Activated T-cell treated with anti-CD3 and anti-CD28 coated beads, Interleukin-2, amount 50 U/mL, for 24 hours (primary cell): ENCODE results near the gene SKIDA1.

ENCODE experiments used
- DNase-seq: peaks from one replicate; pipeline ENCODE4 v3.0.0-alpha.2; 2020
- H3K27ac Mint-ChIP-seq: 2 replicates; pipeline ENCODE4 v1.8.0; 2020; ENCODE audit warnings: mild to moderate bottlenecking, mixed read lengths
- H3K27me3 Mint-ChIP-seq: 2 replicates; pipeline ENCODE4 v1.8.0; 2020; ENCODE audit warnings: mixed read lengths
- H3K36me3 Mint-ChIP-seq: 2 replicates; pipeline ENCODE4 v1.8.0; 2020; ENCODE audit warnings: low read depth, mixed read lengths
- H3K4me1 Mint-ChIP-seq: 2 replicates; pipeline ENCODE4 v1.8.0; 2020; ENCODE audit warnings: low read depth, mixed read lengths
- H3K4me3 Mint-ChIP-seq: 2 replicates; pipeline ENCODE4 v1.8.0; 2020; ENCODE audit warnings: mild to moderate bottlenecking, moderate library complexity, mixed read lengths
- H3K9me3 Mint-ChIP-seq: 2 replicates; pipeline ENCODE4 v1.8.0; 2020; ENCODE audit warnings: mixed read lengths

SKIDA1 gene

GRCh38 chr10:21492421-21492820 is 33.1 kb downstream of the SKIDA1 start:
- Mint-ChIP-seq H3K27ac (no peak overlapping the region), H3K9me3 (no peaks in the 10 kb centered on the region), H3K36me3 (no peaks in the 10 kb centered on the region), H3K4me1 (peaks cover 14% of the 10 kb centered on the region), H3K27me3 (peaks cover 46% of the 10 kb centered on the region), H3K4me3 (no peak overlapping the region)
- DNase-seq: no peak

- Mint-ChIP-seq H3K9me3 (no peaks in the 10 kb centered on the region), H3K27ac (no peak overlapping the region), H3K27me3 (peaks cover 40% of the 10 kb centered on the region), H3K4me3 (no peak overlapping the region), H3K4me1 (peaks cover 12% of the 10 kb centered on the region), H3K36me3 (no peaks in the 10 kb centered on the region)
- no peak for DNase-seq
These were observed 34.8 kb downstream of the SKIDA1 start for GRCh38 chr10:21490711-21491105.

GRCh38 chr10:21490028-21490710 is 35.3 kb downstream of the SKIDA1 start:
- Mint-ChIP-seq H3K27ac (no peak overlapping the region), H3K36me3 (no peaks in the 10 kb centered on the region), H3K27me3 (peaks cover 36% of the 10 kb centered on the region), H3K9me3 (no peaks in the 10 kb centered on the region), H3K4me3 (no peak overlapping the region), H3K4me1 (peaks cover 7% of the 10 kb centered on the region)
- DNase-seq: no peak

GRCh38 chr10:21488957-21489446 is 36.5 kb downstream of the SKIDA1 start:
- H3K36me3 Mint-ChIP-seq: no peaks in the 10 kb centered on the region
- no peak for DNase-seq
- H3K4me1 Mint-ChIP-seq: peaks cover 1% of the 10 kb centered on the region
- no peaks in the 10 kb centered on the region for H3K9me3 Mint-ChIP-seq
- no peak overlapping the region for H3K27ac Mint-ChIP-seq
- H3K4me3 Mint-ChIP-seq: no peak overlapping the region
- peaks cover 30% of the 10 kb centered on the region for H3K27me3 Mint-ChIP-seq

GRCh38 chr10:21488246-21488956 is 37.1 kb downstream of the SKIDA1 start:
- H3K4me1 Mint-ChIP-seq: no peaks in the 10 kb centered on the region
- no peak overlapping the region for H3K27ac Mint-ChIP-seq
- H3K27me3 Mint-ChIP-seq: peaks cover 24% of the 10 kb centered on the region
- no peak overlapping the region for H3K4me3 Mint-ChIP-seq
- DNase-seq: no peak
- H3K36me3 Mint-ChIP-seq: no peaks in the 10 kb centered on the region
- no peaks in the 10 kb centered on the region for H3K9me3 Mint-ChIP-seq

- Mint-ChIP-seq H3K27me3 (peaks cover 17% of the 10 kb centered on the region), H3K27ac (no peak overlapping the region), H3K9me3 (no peaks in the 10 kb centered on the region), H3K4me3 (no peak overlapping the region), H3K4me1 (no peaks in the 10 kb centered on the region), H3K36me3 (no peaks in the 10 kb centered on the region)
- DNase-seq: no peak
These were observed 37.9 kb downstream of the SKIDA1 start for GRCh38 chr10:21487416-21488180.

- H3K27ac Mint-ChIP-seq: no peak overlapping the region
- H3K9me3 Mint-ChIP-seq: no peaks in the 10 kb centered on the region
- DNase-seq: no peak
- no peaks in the 10 kb centered on the region for H3K36me3 Mint-ChIP-seq
- H3K27me3 Mint-ChIP-seq: peaks cover 3% of the 10 kb centered on the region
- no peaks in the 10 kb centered on the region for H3K4me1 Mint-ChIP-seq
- no peak overlapping the region for H3K4me3 Mint-ChIP-seq
These were observed 42.7 kb downstream of the SKIDA1 start for GRCh38 chr10:21482821-21483220.

GRCh38 chr10:21481407-21481806 is 44.1 kb downstream of the SKIDA1 start:
- Mint-ChIP-seq H3K9me3 (no peaks in the 10 kb centered on the region), H3K4me3 (no peak overlapping the region), H3K27me3 (peaks cover 3% of the 10 kb centered on the region), H3K4me1 (no peaks in the 10 kb centered on the region), H3K27ac (no peak overlapping the region), H3K36me3 (no peaks in the 10 kb centered on the region)
- DNase-seq: no peak

- DNase-seq: no peak
- Mint-ChIP-seq H3K9me3 (no peaks in the 10 kb centered on the region), H3K4me3 (no peak overlapping the region), H3K27ac (no peak overlapping the region), H3K27me3 (peaks cover 3% of the 10 kb centered on the region), H3K4me1 (no peaks in the 10 kb centered on the region), H3K36me3 (no peaks in the 10 kb centered on the region)
These were observed 45.7 kb downstream of the SKIDA1 start for GRCh38 chr10:21479570-21480315.

- no peak overlapping the region for H3K27ac Mint-ChIP-seq
- no peak overlapping the region for H3K4me3 Mint-ChIP-seq
- H3K4me1 Mint-ChIP-seq: no peaks in the 10 kb centered on the region
- H3K9me3 Mint-ChIP-seq: no peaks in the 10 kb centered on the region
- no peaks in the 10 kb centered on the region for H3K36me3 Mint-ChIP-seq
- H3K27me3 Mint-ChIP-seq: peaks cover 3% of the 10 kb centered on the region
- no peak for DNase-seq
These were observed 50.1 kb downstream of the SKIDA1 start for GRCh38 chr10:21475393-21475792.

- no peaks in the 10 kb centered on the region for H3K4me1 Mint-ChIP-seq
- no peak for DNase-seq
- no peaks in the 10 kb centered on the region for H3K9me3 Mint-ChIP-seq
- H3K36me3 Mint-ChIP-seq: no peaks in the 10 kb centered on the region
- no peak overlapping the region for H3K4me3 Mint-ChIP-seq
- H3K27ac Mint-ChIP-seq: no peak overlapping the region
- no peaks in the 10 kb centered on the region for H3K27me3 Mint-ChIP-seq
These were observed 51.9 kb downstream of the SKIDA1 start for GRCh38 chr10:21473541-21473940.

- H3K9me3 Mint-ChIP-seq: no peaks in the 10 kb centered on the region
- H3K27me3 Mint-ChIP-seq: no peaks in the 10 kb centered on the region
- H3K27ac Mint-ChIP-seq: no peak overlapping the region
- no peaks in the 10 kb centered on the region for H3K4me1 Mint-ChIP-seq
- DNase-seq: no peak
- no peak overlapping the region for H3K4me3 Mint-ChIP-seq
- H3K36me3 Mint-ChIP-seq: no peaks in the 10 kb centered on the region
These were observed 52.3 kb downstream of the SKIDA1 start for GRCh38 chr10:21473135-21473534.

- H3K9me3 Mint-ChIP-seq: no peaks in the 10 kb centered on the region
- no peak overlapping the region for H3K4me3 Mint-ChIP-seq
- H3K27me3 Mint-ChIP-seq: peaks cover 4% of the 10 kb centered on the region
- H3K4me1 Mint-ChIP-seq: no peaks in the 10 kb centered on the region
- no peak overlapping the region for H3K27ac Mint-ChIP-seq
- no peaks in the 10 kb centered on the region for H3K36me3 Mint-ChIP-seq
- DNase-seq: no peak
These were observed 57.4 kb downstream of the SKIDA1 start for GRCh38 chr10:21468086-21468485.

- no peaks in the 10 kb centered on the region for H3K36me3 Mint-ChIP-seq
- no peak for DNase-seq
These were observed 57.8 kb downstream of the SKIDA1 start for GRCh38 chr10:21467633-21468032.

More at GRCh38 chr10:21467633-21468032, 57.8 kb downstream of the SKIDA1 start:
- Mint-ChIP-seq H3K27me3 (peaks cover 4% of the 10 kb centered on the region), H3K4me3 (no peak overlapping the region), H3K9me3 (no peaks in the 10 kb centered on the region), H3K27ac (no peak overlapping the region), H3K4me1 (no peaks in the 10 kb centered on the region)
